ENCODE results near the gene SECTM1. TPM values are rescaled to one million over a fixed set of nuclear protein-coding genes. Genes with fewer than 3 reads are reported as not detected.

The SECTM1 gene
- total and polyA plus RNA-seq, 2 experiments from 2014 or later = 0.21 to 1.3 TPM

DNA sequence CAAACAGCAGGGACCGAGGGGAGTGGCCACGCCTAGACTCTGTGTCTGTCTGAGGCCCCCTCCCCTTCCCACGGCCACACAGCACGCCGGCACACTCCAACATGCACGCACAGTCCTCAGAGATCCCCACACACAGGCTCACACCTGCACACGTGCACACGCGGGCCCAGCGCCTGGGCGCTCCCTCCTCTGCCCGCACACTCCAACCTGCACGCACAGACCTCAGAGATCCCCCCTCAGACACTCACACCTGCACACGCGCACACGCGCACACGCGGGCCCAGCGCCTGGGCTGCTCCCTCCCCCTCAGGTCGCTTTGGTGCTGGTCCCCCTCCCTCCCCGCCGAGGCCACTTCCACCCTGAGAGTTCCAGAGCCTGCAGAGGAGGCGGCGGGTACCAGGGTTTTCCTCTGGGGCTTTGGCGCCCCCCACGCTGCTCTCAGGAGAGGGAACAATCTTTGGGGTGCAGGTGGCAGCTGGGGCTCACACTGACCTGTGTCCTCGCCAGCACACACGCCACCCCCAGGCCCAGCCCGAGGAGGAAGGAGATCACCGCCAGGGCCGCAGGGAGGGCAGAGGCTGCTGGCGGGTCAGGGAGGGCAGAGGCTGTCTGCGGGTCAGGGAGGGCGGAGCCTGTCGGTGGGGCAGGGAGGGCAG lies 17.7 kb downstream of the SECTM1 start:
- Histone ChIP-seq H3K4me2 (peak overlapping the region; percentile 81), H3K27me3 (ENCODE audit: insufficient read depth) (no peaks in the 10 kb centered on the region), H4K20me1 (replicated peaks; ENCODE audit: insufficient read depth) (no peaks in the 10 kb centered on the region), H3K4me1 (ENCODE audit: insufficient read depth) (no peaks in the 10 kb centered on the region), H3F3A (replicated peaks; ENCODE audit: low read depth) (peaks cover 14% of the 10 kb centered on the region), H3K36me3 (ENCODE audit: insufficient read depth) (no peaks in the 10 kb centered on the region), H2AFZ (peak overlapping the region; percentile 96), H3K4me3 (peak overlapping the region; percentile 51), H3K79me2 (replicated peaks; ENCODE audit: insufficient read depth) (no peaks in the 10 kb centered on the region), H3K9me2 (ENCODE audit: insufficient read depth) (no peaks in the 10 kb centered on the region), H3K27ac (ENCODE audit: low read depth) (no peak overlapping the region)
- Mint-ChIP-seq H3K36me3 (ENCODE audit: low read depth) (no peaks in the 10 kb centered on the region), H3K9me3 (no peaks in the 10 kb centered on the region), H3K4me1 (peaks cover 6% of the 10 kb centered on the region; the same call in 1 of the 3 replicates), H3K27ac (no peak overlapping the region), H3K27me3 (ENCODE audit: insufficient read depth, low read depth, poor library complexity) (peaks cover 12% of the 10 kb centered on the region), H3K4me3 (peak overlapping the region; percentile 63)
- peak; percentile 48 for DNase-seq (ENCODE audit: low spot score)
- peak; percentile 71 for ATAC-seq
- TF ChIP-seq CREB1 (CRISPR knock-in tag; IDR thresholded peaks at IDR 0.05; ENCODE audit: low read depth) = no peak
- TF ChIP-seq, protein P1, sequence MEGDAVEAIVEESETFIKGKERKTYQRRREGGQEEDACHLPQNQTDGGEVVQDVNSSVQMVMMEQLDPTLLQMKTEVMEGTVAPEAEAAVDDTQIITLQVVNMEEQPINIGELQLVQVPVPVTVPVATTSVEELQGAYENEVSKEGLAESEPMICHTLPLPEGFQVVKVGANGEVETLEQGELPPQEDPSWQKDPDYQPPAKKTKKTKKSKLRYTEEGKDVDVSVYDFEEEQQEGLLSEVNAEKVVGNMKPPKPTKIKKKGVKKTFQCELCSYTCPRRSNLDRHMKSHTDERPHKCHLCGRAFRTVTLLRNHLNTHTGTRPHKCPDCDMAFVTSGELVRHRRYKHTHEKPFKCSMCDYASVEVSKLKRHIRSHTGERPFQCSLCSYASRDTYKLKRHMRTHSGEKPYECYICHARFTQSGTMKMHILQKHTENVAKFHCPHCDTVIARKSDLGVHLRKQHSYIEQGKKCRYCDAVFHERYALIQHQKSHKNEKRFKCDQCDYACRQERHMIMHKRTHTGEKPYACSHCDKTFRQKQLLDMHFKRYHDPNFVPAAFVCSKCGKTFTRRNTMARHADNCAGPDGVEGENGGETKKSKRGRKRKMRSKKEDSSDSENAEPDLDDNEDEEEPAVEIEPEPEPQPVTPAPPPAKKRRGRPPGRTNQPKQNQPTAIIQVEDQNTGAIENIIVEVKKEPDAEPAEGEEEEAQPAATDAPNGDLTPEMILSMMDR (conservative IDR thresholded peaks at IDR 0.05; ENCODE audit: low read depth in 2 of 2) = 0 out of 4 replicates have a peak, but pooled peaks of 1 of the 2 experiments have one; percentile 12

DNA sequence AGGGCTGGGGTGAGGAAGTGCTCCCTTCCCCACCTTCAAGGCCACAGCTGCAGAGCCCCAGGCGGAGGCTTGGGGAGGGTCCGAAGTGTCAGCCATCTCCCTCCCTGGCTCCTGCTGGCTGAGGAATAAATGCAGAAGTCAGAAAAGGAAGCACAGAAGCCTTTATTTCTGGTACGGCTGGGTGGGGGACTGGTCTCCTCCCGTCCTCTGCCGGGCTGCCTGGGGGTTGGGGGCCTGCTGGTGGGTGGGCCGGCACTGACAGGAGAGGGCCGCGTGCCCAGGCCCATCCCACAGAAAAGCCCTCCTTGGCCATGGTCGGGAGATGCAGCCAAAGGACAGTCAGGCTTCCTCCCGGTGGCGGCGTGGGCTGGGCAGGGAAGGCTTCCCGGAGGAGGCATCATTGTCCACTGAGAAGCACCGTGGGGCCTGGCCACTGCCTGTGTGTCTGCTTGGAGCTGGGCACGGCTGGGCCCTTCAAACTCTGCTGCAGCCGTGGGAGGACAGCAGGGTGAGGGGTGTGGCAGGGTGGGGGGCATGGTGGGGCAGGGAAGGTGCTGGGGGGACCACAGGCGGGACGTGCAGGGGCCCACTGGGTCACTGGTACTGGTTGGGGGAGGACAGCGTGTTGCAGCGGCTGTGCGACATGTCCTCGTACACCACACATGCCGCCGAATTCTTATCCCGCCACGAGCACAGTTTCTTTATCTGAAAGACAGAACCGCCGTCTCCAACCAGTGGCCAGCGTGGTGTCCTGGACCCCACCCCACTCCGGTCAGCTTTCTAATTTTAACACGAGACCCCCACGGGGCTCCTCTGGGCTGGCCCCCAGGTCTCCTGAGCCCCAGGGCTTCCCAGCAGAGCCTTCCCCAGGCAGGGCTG lies 18.6 kb downstream of the SECTM1 start:
- Mint-ChIP-seq H3K36me3 (ENCODE audit: low read depth) (no peaks in the 10 kb centered on the region), H3K4me1 (peaks cover 6% of the 10 kb centered on the region; the same call in 1 of the 3 replicates), H3K9me3 (no peaks in the 10 kb centered on the region), H3K27me3 (ENCODE audit: insufficient read depth, low read depth, poor library complexity) (peaks cover 12% of the 10 kb centered on the region), H3K27ac (no peak overlapping the region), H3K4me3 (no peak overlapping the region)
- H3K27ac ChIP-seq (ENCODE audit: low read depth) = no peak overlapping the region
- H3K27me3 ChIP-seq (ENCODE audit: insufficient read depth) = no peaks in the 10 kb centered on the region
- H3K4me2 ChIP-seq = peak overlapping the region; percentile 81; the same call in 1 of the 2 replicates
- DNase-seq (ENCODE audit: low spot score) (no peak), ATAC-seq (no peak)
- peaks cover 14% of the 10 kb centered on the region for H3F3A ChIP-seq (replicated peaks; ENCODE audit: low read depth)
- no peaks in the 10 kb centered on the region for H3K4me1 ChIP-seq (ENCODE audit: insufficient read depth)
- H3K79me2 ChIP-seq (replicated peaks; ENCODE audit: insufficient read depth) = no peaks in the 10 kb centered on the region
- H4K20me1 ChIP-seq (replicated peaks; ENCODE audit: insufficient read depth) = no peaks in the 10 kb centered on the region
- no peaks in the 10 kb centered on the region for H3K36me3 ChIP-seq (ENCODE audit: insufficient read depth)
- no peaks in the 10 kb centered on the region for H3K9me2 ChIP-seq (ENCODE audit: insufficient read depth)
- peak overlapping the region; percentile 96; the same call in 1 of the 2 replicates for H2AFZ ChIP-seq
- peak overlapping the region; percentile 51; the same call in 1 of the 2 replicates for H3K4me3 ChIP-seq
- no peak for TF ChIP-seq EZH2 (IDR thresholded peaks at IDR 0.05; ENCODE audit: low read depth, unreplicated experiment)
- TF ChIP-seq, protein P1 (conservative IDR thresholded peaks at IDR 0.05; ENCODE audit: low read depth in 2 of 2) = no peak
- TF ChIP-seq NANOG (IDR thresholded peaks at IDR 0.05; ENCODE audit: borderline replicate concordance) = no peak
- TF ChIP-seq, protein P2, sequence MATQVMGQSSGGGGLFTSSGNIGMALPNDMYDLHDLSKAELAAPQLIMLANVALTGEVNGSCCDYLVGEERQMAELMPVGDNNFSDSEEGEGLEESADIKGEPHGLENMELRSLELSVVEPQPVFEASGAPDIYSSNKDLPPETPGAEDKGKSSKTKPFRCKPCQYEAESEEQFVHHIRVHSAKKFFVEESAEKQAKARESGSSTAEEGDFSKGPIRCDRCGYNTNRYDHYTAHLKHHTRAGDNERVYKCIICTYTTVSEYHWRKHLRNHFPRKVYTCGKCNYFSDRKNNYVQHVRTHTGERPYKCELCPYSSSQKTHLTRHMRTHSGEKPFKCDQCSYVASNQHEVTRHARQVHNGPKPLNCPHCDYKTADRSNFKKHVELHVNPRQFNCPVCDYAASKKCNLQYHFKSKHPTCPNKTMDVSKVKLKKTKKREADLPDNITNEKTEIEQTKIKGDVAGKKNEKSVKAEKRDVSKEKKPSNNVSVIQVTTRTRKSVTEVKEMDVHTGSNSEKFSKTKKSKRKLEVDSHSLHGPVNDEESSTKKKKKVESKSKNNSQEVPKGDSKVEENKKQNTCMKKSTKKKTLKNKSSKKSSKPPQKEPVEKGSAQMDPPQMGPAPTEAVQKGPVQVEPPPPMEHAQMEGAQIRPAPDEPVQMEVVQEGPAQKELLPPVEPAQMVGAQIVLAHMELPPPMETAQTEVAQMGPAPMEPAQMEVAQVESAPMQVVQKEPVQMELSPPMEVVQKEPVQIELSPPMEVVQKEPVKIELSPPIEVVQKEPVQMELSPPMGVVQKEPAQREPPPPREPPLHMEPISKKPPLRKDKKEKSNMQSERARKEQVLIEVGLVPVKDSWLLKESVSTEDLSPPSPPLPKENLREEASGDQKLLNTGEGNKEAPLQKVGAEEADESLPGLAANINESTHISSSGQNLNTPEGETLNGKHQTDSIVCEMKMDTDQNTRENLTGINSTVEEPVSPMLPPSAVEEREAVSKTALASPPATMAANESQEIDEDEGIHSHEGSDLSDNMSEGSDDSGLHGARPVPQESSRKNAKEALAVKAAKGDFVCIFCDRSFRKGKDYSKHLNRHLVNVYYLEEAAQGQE (IDR thresholded peaks at IDR 0.05; ENCODE audit: unreplicated experiment) = no peak
